Choroid plexus epithelial cell (primary cell): ENCODE measurements around the gene SPACA5.

ENCODE experiments used
- DNase-seq: peaks from one replicate; pipeline ENCODE4 v3.0.0-alpha.2; 2010; ENCODE audit warnings: low read depth
- H3K4me3 ChIP-seq: 2 replicates; pipeline ENCODE4 v1.5.1; 2011; ENCODE audit warnings: low read depth, mild to moderate bottlenecking, control low read depth, low read length, moderate library complexity
- CTCF ChIP-seq: conservative IDR thresholded peaks from 2 replicates; pipeline ENCODE4 v1.5.1; 2011; ENCODE audit warnings: low read depth, mild to moderate bottlenecking, control low read depth, inconsistent platforms, low read length, moderate library complexity

SPACA5 gene

GRCh38 chrX:47991263-47992094 is 15.3 kb upstream of the SPACA5 start:
- peak; percentile 70 for DNase-seq
- H3K4me3 ChIP-seq, result no peak overlapping the region
- TF ChIP-seq CTCF, result no peak

DNA sequence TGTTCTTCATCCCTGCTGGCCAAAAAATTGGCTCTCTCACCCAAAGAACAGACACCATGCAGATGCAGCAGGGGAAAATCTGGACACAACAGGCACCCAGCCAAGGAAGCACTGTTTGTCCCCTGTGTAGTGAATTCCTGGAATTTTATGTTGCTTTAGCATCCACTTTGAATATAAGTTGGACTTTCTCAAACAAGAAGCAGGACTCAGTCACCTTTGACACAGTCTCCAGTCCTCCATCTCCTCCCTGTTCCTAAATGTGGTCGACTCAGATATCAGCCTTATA is 14.8 kb upstream of the SPACA5 start:
- peak; percentile 10 for DNase-seq
- no peak for TF ChIP-seq CTCF
- no peak overlapping the region for H3K4me3 ChIP-seq

GRCh38 chrX:47992669-47993068 is 14.1 kb upstream of the SPACA5 start:
- no peak overlapping the region for H3K4me3 ChIP-seq
- DNase-seq, result no peak
- TF ChIP-seq CTCF, result no peak

DNA sequence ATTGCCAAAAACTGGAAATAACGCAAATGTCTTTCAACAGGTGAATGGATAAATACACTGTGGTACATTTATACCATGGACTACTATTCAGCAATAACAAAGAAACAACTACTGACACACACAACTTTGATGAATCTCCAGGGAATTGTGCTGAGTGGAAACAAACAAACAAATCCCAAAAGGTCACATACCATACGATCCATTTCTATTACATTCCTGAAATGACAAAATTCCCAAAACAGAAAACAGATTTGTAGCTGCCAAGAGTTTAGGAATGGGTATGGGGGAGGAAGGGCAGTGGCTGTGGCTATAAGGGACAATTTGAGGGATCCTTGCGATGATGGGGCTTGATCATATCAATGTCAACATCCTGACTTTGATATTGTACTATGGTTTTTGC is 5.5 kb upstream of the SPACA5 start:
- TF ChIP-seq CTCF, result no peak
- no peak for DNase-seq

DNA sequence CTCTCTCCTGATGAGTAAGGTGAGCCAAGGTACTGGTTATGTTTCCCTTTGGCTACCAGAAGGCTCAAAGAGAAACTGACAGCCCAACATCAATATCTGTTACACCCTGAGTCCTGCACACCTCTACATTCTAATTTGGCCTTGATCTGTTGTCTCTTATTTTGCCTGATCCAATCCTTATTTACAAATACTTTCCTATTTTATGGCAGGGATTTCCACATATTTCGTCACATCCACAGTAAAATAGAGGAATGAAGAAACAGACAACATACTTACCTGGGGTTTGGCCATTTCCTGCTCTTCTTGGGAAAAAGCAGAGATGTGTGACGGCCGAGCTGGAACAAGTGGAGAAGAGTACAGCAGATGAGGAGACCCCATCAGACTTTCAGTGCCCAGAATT is 4.5 kb upstream of the SPACA5 start:
- no peak for DNase-seq
- TF ChIP-seq CTCF, result no peak
- H3K4me3 ChIP-seq, result no peak overlapping the region

More for the DNA sequence above, 5.5 kb upstream of the SPACA5 start:
- H3K4me3 ChIP-seq, result no peak overlapping the region

DNA sequence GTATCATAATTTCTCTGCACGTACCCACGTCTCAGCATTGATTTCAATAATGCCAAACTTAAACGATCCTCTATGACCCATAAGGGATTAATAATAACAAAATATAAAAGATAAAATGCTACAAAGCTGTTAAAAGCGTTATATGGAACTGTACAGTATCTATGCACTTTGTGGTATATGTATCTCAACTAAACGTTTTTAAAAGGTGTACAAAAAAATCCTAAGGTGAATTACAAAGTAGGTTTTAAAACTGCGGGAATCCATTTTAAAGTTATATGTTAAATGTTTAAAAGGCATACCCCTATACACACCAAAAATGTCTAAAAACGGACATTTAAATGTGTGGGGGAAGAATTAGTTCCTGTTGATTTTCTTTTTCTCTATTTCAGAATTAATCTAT is 3.9 kb upstream of the SPACA5 start:
- peak overlapping the region; percentile 75 for H3K4me3 ChIP-seq
- no peak for DNase-seq
- no peak for TF ChIP-seq CTCF

DNA sequence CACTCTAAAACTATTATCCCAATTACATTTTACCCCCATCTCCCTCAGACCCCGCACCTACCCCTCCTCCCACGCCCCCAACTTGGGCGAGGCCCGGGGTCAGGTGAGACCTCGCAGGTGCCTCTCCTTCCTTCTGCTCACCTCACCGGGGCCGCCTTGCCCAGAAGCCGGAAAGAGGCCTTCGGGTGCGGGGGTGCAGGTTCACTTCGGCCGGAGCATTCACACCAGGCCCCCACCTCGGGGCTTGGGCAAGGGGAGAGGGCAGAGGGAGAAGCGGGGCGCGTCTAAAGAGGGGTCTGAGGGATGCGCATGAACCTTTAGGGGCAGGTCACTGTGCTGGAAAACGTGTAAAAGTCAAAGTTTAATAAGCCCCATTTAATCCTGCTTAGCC is 3.4 kb upstream of the SPACA5 start:
- no peak for TF ChIP-seq CTCF
- peak overlapping the region; percentile 75 for H3K4me3 ChIP-seq
- DNase-seq, result no peak
